ENCODE measurements around the gene DCLK1. TPM values are rescaled to one million over a fixed set of nuclear protein-coding genes. Genes with fewer than 3 reads are reported as not detected.

DCLK1 gene
- total RNA-seq, 4 donors from 2014 or later: 3.8 to 10.0 (median 8.2) TPM

DNA sequence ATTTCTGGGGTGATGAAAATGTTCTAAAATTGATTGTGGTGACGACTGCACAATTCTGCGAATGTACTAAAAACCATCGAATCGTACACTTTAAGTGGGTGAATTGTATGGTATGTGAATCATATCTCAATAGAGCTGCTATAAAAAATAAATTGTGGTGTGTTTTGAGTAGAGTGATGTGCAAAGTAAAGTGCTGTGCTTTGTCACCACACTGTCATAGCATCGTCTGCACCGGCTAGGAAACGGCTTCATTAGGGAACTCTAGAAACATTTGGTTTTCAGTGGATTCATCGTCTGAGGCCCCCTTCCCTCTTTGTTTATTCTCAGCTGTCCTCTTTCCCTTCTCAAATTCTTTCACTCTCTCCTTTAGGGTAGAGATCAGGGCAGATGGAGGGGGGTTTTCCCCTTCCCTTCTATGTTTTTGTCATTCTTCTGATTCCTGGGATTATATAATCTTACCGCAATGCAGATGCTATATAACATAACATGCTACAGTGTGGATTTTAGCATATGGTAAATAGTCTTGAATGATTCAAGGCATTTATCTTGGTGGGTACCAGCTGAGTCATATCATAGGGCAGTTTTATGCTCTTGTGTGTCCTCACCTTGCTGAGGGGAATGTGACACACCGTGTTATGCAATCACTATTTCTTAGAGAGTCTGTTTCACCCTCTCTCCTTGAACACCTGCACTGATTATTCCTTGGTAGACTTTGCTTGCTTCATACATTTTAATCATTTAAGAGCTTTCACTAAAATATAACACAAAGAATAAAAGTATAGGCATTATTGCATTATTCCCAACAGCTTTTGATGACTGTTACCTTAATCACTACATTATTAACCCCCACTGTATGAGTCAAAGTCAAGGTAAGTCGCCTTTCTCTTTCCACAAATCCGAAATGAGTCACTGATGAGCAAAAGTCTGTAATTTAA, 239.4 kb downstream of the DCLK1 start:
- Histone ChIP-seq H3K9me3 (no peaks in the 10 kb centered on the region), H3K27ac (no peak overlapping the region), H3K4me3 (no peak overlapping the region), H3K27me3 (no peaks in the 10 kb centered on the region), H3K4me1 (no peaks in the 10 kb centered on the region), H3K36me3 (no peaks in the 10 kb centered on the region)
- in situ Hi-C loops (cut with MboI; ENCODE audit: low sequenced_read_pairs in 4 of 4) (no loop called here), intact Hi-C loops (cut with DNase I; ENCODE audit: low total_unique reads) (no loop called here)
- TF ChIP-seq POLR2A (IDR thresholded peaks at IDR 0.05): no peak
- TF ChIP-seq, protein P1, sequence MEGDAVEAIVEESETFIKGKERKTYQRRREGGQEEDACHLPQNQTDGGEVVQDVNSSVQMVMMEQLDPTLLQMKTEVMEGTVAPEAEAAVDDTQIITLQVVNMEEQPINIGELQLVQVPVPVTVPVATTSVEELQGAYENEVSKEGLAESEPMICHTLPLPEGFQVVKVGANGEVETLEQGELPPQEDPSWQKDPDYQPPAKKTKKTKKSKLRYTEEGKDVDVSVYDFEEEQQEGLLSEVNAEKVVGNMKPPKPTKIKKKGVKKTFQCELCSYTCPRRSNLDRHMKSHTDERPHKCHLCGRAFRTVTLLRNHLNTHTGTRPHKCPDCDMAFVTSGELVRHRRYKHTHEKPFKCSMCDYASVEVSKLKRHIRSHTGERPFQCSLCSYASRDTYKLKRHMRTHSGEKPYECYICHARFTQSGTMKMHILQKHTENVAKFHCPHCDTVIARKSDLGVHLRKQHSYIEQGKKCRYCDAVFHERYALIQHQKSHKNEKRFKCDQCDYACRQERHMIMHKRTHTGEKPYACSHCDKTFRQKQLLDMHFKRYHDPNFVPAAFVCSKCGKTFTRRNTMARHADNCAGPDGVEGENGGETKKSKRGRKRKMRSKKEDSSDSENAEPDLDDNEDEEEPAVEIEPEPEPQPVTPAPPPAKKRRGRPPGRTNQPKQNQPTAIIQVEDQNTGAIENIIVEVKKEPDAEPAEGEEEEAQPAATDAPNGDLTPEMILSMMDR (IDR thresholded peaks at IDR 0.05 in 4 of 5, conservative IDR thresholded peaks at IDR 0.05 in 1 of 5): no peak
- DNase-seq (no peak), ATAC-seq (no peak)

DNA sequence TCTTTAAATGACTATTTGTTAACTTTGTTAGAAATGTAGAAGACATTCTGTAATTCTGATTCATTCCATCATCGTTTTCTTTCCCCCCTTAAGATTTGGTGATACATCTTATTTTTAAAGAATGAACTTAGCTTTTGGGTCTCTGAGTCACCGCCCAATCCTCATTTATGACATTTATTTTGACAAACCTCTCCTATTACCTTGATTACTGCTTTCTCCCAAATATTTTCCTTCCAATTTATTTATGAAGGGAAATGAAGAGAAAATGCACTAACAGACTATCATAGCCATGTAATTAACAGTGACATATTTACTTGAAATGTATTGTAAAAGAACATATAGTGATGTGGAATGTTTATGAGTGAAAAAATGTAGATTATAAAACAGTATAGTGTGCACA, 241.6 kb downstream of the DCLK1 start:
- Histone ChIP-seq H3K36me3 (no peaks in the 10 kb centered on the region), H3K9me3 (no peaks in the 10 kb centered on the region), H3K4me1 (no peaks in the 10 kb centered on the region), H3K27ac (no peak overlapping the region), H3K27me3 (no peaks in the 10 kb centered on the region), H3K4me3 (no peak overlapping the region)
- TF ChIP-seq, protein P1 (IDR thresholded peaks at IDR 0.05 in 4 of 5, conservative IDR thresholded peaks at IDR 0.05 in 1 of 5): no peak
- no peak for TF ChIP-seq POLR2A (IDR thresholded peaks at IDR 0.05)
- DNase-seq (no peak), ATAC-seq (no peak)
- intact Hi-C loops (cut with DNase I; ENCODE audit: low total_unique reads) (no loop called here), in situ Hi-C loops (cut with MboI; ENCODE audit: low sequenced_read_pairs in 4 of 4) (loop anchor here in 1 of 4 donors (10.0 kb wide), 1 partner anchor 55 kb away; no protein-coding TSS in a partner anchor)

DNA sequence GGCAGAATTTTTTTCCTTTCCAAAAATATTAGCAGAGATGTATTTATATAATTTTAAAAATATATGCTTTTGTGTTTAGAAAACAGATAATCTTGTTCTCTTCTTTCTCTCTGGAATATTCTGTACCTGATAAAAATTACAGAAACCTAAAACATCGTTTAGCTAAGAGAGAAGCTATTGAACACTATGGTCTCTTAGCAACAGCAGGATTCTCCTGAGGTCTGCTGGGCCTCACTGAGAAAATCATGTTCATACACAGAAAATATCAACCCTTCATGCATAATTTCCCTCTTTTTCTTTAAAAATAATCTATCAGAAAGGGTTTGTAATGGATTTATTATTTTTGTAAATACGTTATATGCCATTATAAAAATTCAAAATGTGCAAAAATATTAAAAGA, 242.2 kb downstream of the DCLK1 start:
- in situ Hi-C loops (cut with MboI; ENCODE audit: low sequenced_read_pairs in 4 of 4): loop anchor here in 1 of 4 donors (10.0 kb wide), 1 partner anchor 56 kb away; no protein-coding TSS in a partner anchor
- no peak for ATAC-seq

DNA sequence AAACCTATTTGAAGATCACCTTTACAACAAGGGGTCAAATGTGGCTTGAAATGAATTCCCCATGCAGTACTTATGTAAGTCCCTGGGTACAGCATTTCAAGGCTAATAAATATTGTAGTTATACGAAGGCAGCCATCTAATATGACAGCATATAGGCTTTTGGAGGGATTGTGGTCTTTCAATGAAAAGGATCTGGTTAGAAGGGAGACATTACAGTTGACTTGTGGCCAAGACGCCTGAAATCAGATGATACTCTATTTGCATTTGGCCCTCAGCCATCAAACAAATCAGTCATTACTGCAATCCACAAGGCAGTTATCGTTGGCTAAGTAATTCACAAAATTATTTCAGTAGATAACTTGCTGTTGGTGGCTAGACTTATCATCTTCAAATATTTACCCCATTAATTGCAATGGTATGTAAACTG, 242.7 kb downstream of the DCLK1 start:
- DNase-seq (no peak), ATAC-seq (no peak)
- Histone ChIP-seq H3K4me3 (no peak overlapping the region), H3K4me1 (no peaks in the 10 kb centered on the region), H3K36me3 (no peaks in the 10 kb centered on the region), H3K27ac (no peak overlapping the region), H3K9me3 (no peaks in the 10 kb centered on the region), H3K27me3 (no peaks in the 10 kb centered on the region)
- intact Hi-C loops (cut with DNase I; ENCODE audit: low total_unique reads) (no loop called here), in situ Hi-C loops (cut with MboI; ENCODE audit: low sequenced_read_pairs in 4 of 4) (loop anchor here in 1 of 4 donors (10.0 kb wide), 1 partner anchor 56 kb away; no protein-coding TSS in a partner anchor)
- TF ChIP-seq, protein P1 (IDR thresholded peaks at IDR 0.05 in 4 of 5, conservative IDR thresholded peaks at IDR 0.05 in 1 of 5): no peak
- TF ChIP-seq POLR2A (IDR thresholded peaks at IDR 0.05): no peak

More for the DNA sequence above, 242.2 kb downstream of the DCLK1 start:
- Histone ChIP-seq H3K4me1 (no peaks in the 10 kb centered on the region), H3K27ac (no peak overlapping the region), H3K4me3 (no peak overlapping the region), H3K36me3 (no peaks in the 10 kb centered on the region), H3K9me3 (no peaks in the 10 kb centered on the region), H3K27me3 (no peaks in the 10 kb centered on the region)
- DNase-seq: no peak
- TF ChIP-seq POLR2A (IDR thresholded peaks at IDR 0.05): no peak
- TF ChIP-seq, protein P1 (IDR thresholded peaks at IDR 0.05 in 4 of 5, conservative IDR thresholded peaks at IDR 0.05 in 1 of 5): no peak
- intact Hi-C loops (cut with DNase I; ENCODE audit: low total_unique reads): no loop called here

All from gastrocnemius medialis (tissue), 4 donors.